Measurements from ENCODE around the gene ZNF524.

ZNF524 gene

DNA sequence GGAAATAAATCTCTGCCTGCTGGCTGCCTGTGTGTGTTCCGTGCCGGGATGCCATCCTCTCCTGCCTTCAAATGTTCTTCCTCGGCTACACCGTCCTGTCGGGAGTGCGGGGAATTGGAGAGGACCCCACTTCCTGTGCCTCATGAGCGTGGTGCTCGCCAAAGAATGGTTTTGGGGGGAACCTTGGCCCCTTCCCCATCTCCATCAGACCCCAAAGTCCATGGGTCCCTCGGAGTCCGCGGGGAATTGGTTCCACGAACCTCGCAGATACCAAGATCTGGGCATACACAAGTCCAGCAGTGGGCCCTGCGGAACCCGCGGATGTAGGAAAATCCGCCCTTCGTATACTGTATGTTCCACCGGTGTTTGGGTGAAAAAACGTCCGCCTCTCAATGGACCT, 3.0 kb downstream of the ZNF524 start:
- FAIRE-seq (no peak), DNase-seq (ENCODE audit: insufficient read length, low spot score) (no peak)
- TF ChIP-seq CTCF (IDR thresholded peaks at IDR 0.05; ENCODE audit: insufficient read depth, missing control alignments) = no peak

DNA sequence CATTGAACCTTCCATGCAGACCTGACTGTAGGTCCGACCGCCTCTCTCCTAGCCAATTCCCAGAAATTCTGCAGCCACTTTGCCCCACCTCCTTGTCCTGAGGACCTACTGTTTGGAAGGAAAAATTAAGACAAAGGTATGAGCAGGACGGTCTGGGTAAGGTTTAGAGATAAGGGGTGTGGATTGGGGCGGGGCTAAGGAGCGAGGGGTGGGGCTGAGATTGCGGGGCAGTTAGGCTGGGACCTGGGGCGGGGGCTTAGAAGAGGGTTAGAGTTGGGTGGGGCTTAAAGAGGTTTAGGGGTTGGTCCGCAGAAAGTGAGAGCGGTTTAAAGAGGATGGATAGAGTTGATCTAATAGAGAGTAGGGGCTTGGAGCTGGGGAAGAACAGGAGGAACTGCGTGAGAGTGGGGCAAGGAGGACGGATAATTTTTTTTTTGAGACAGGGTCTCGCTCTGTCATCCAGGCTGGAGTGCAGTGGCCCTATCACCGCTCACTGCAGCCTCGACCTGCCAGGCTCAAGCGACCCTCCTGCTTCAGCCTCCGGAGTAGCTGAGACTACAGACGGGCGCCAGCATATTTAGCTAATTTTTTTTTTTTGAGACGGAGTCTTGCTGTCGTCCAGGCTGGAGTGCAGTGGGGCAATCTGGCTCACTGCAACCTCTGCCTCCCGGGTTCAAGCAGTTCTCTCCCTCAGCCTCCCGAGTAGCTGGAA, 3.6 kb downstream of the ZNF524 start:
- no peak for TF ChIP-seq CTCF (IDR thresholded peaks at IDR 0.05; ENCODE audit: insufficient read depth, missing control alignments)
- DNase-seq (ENCODE audit: insufficient read length, low spot score) (no peak), FAIRE-seq (no peak)

DNA sequence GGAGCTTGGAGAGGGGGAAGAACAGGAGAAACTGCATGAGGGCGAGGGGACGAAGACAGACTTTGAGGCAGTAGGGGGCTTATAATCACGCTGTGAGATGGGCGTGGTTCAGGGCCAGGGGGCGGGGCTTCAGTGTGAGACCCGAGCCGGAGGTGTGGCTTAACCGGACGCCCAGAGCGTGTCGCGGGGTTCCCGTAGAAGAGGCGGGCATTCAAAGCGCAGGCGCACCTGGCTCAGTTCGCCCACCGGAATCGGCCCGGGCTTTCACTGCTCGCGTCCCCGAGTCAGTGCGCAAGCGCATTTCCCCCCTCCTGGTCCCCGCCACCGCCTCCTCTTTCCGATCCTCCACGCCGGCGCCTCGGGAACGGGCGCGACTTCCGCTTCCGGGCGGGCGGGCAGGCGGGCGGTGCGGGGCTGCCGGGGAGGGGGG, 5.1 kb downstream of the ZNF524 start:
- FAIRE-seq (no peak), DNase-seq (ENCODE audit: insufficient read length, low spot score) (peak; percentile 76)
- no peak for TF ChIP-seq CTCF (IDR thresholded peaks at IDR 0.05; ENCODE audit: insufficient read depth, missing control alignments)

GRCh38 chr19:55605637-55606470, 5.8 kb downstream of the ZNF524 start, which contains the start of gene ZNF865:
TSS of gene ZNF865 (plus strand) at chr19:55605647. CDS start at chr19:55613619, 7,972 bp downstream.
- peak; percentile 82 for TF ChIP-seq CTCF (IDR thresholded peaks at IDR 0.05; ENCODE audit: insufficient read depth, missing control alignments)
- FAIRE-seq (no peak), DNase-seq (ENCODE audit: insufficient read length, low spot score) (no peak)

DNA sequence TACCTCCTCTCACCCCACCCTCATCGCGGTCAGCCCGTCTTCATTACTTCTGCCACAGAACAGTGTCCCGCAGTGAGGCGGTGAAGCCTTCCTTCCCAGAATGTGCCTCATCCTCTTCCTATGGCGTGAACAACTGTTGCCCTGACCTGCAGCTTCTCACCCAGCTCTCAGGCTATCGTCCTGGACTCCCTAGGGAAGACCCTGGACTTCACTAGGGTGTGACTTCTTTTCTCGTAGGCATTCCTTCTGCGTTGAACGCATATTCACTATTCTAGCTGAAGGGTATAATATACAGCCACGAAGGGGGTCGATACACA, 6.3 kb downstream of the ZNF524 start:
- DNase-seq (ENCODE audit: insufficient read length, low spot score) (no peak), FAIRE-seq (no peak)
- TF ChIP-seq CTCF (IDR thresholded peaks at IDR 0.05; ENCODE audit: insufficient read depth, missing control alignments) = no peak

DNA sequence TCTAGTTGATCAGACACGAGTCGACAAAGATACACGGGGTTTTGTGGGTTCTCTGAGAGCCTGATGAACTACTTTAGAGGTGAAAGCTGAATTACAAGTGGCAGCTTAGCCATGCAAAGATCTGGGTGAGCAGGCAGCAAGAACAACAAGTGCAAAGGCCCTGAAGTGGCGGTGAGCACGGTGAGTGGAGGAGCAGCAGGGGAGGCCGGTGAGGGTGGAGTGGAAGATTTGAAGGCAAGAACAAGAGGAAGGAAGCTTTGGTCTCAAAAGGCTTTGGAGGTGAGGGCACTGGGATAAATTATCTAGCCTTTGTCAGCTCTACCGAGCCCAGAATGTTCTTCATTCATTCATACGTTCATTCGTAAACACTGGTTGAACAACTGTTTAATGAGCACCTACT, 6.7 kb downstream of the ZNF524 start:
- FAIRE-seq = no peak
- DNase-seq (ENCODE audit: insufficient read length, low spot score) = no peak
- no peak for TF ChIP-seq CTCF (IDR thresholded peaks at IDR 0.05; ENCODE audit: insufficient read depth, missing control alignments)

DNA sequence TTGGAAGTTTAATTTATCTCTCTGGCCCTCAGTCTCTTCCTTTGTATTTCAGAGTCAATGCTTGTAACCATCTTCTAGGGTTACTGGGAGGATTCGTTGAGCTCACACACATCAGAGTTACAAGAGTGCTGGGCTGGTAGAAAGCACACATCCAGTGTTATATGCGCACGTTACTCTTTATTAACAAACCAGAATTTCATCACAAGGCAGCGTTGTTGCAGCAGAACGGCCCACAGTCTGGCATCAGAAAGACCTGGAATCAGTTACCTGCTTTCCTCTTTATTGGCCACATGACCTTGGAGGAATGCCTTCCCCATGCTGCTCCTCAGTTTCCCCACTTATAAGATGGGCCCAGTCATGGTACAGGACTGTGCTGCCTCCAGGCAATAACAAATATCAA, 9.2 kb downstream of the ZNF524 start:
- no peak for DNase-seq (ENCODE audit: insufficient read length, low spot score)
- TF ChIP-seq CTCF (IDR thresholded peaks at IDR 0.05; ENCODE audit: insufficient read depth, missing control alignments) = no peak
- no peak for FAIRE-seq
